H9 (cell line): Measurements from ENCODE around the gene MCF2L2. TPM values are rescaled to one million over a fixed set of nuclear protein-coding genes. Genes with fewer than 3 reads are reported as not detected.

Experiments
- DNase-seq: peaks from one replicate; pipeline ENCODE4 v3.0.0-alpha.2; 2017
- H2AFZ ChIP-seq: one replicate; pipeline ENCODE4 v1.6.1; 2013; ENCODE audit warnings: mild to moderate bottlenecking, low read length, control low read depth, moderate library complexity
- H2AK5ac ChIP-seq: 2 replicates; pipeline ENCODE4 v1.6.1; 2013; ENCODE audit warnings: low read length, control low read depth, mixed read lengths; ENCODE audit not compliant: insufficient read length
- H2BK120ac ChIP-seq: one replicate; pipeline ENCODE4 v1.6.1; 2013; ENCODE audit warnings: low read depth, mild to moderate bottlenecking, low read length, control low read depth, inconsistent platforms; ENCODE audit not compliant: poor library complexity, severe bottlenecking
- H2BK12ac ChIP-seq: 2 replicates; pipeline ENCODE4 v1.6.1; 2013; ENCODE audit warnings: low read length, control low read depth, mixed read lengths, low read depth; ENCODE audit not compliant: insufficient read length
- H2BK15ac ChIP-seq: 2 replicates; pipeline ENCODE4 v1.6.1; 2013; ENCODE audit warnings: low read depth, low read length, control low read depth
- H2BK20ac ChIP-seq: one replicate; pipeline ENCODE4 v1.6.1; 2013; ENCODE audit warnings: low read depth, mild to moderate bottlenecking, low read length, control low read depth, inconsistent platforms; ENCODE audit not compliant: poor library complexity, severe bottlenecking
- H2BK5ac ChIP-seq: 2 replicates; pipeline ENCODE4 v1.6.1; 2013; ENCODE audit warnings: low read length, control low read depth, mixed read lengths; ENCODE audit not compliant: insufficient read length
- H3K14ac ChIP-seq: 2 replicates; pipeline ENCODE4 v1.6.1; 2013; ENCODE audit warnings: low read length, control low read depth; ENCODE audit not compliant: insufficient read depth
- H3K18ac ChIP-seq: 2 replicates; pipeline ENCODE4 v1.6.1; 2013; ENCODE audit warnings: low read depth, mild to moderate bottlenecking, mixed read lengths, low read length, control low read depth; ENCODE audit not compliant: insufficient read length
- H3K23ac ChIP-seq: 2 replicates; pipeline ENCODE4 v1.6.1; 2013; ENCODE audit warnings: low read length, control low read depth, mixed read lengths, low read depth; ENCODE audit not compliant: insufficient read length
- H3K23me2 ChIP-seq: 2 replicates; pipeline ENCODE4 v1.6.1; 2013; ENCODE audit warnings: low read depth, mild to moderate bottlenecking, mixed read lengths, low read length, control low read depth; ENCODE audit not compliant: insufficient read length, poor library complexity, severe bottlenecking
- H3K27ac ChIP-seq: 2 replicates; pipeline ENCODE4 v1.5.1; 2013; ENCODE audit warnings: low read length, control low read depth, mixed read lengths, low read depth; ENCODE audit not compliant: insufficient read length
- H3K27me3 ChIP-seq: 2 replicates; pipeline ENCODE4 v1.6.1; 2013; ENCODE audit warnings: low read length, control low read depth, inconsistent platforms; ENCODE audit not compliant: insufficient read depth
- H3K4ac ChIP-seq: 2 replicates; pipeline ENCODE4 v1.6.1; 2013; ENCODE audit warnings: low read depth, mild to moderate bottlenecking, control low read depth, inconsistent platforms, low read length, moderate library complexity
- H3K4me1 ChIP-seq: 2 replicates; pipeline ENCODE4 v1.6.1; 2013; ENCODE audit warnings: low read length, control low read depth, inconsistent platforms; ENCODE audit not compliant: insufficient read depth
- H3K4me2 ChIP-seq: 2 replicates; pipeline ENCODE4 v1.6.1; 2013; ENCODE audit warnings: low read length, control low read depth, mixed read lengths; ENCODE audit not compliant: insufficient read length, insufficient read depth
- H3K56ac ChIP-seq: 2 replicates; pipeline ENCODE4 v1.6.1; 2013; ENCODE audit warnings: low read depth, mild to moderate bottlenecking, mixed read lengths, low read length, control low read depth; ENCODE audit not compliant: insufficient read length
- H3K79me1 ChIP-seq: 2 replicates; pipeline ENCODE4 v1.6.1; 2013; ENCODE audit warnings: low read depth, mild to moderate bottlenecking, moderate library complexity, low read length, control low read depth, inconsistent platforms; ENCODE audit not compliant: insufficient read depth, poor library complexity, severe bottlenecking
- H3K79me2 ChIP-seq: 2 replicates; pipeline ENCODE4 v1.6.1; 2013; ENCODE audit warnings: low read length, control low read depth, inconsistent platforms; ENCODE audit not compliant: insufficient read depth
- H3K9ac ChIP-seq: 2 replicates; pipeline ENCODE4 v1.6.1; 2013; ENCODE audit warnings: low read length, control low read depth, mixed read lengths; ENCODE audit not compliant: insufficient read length; ENCODE audit errors: extremely low read depth
- H3K9me3 ChIP-seq: one replicate; pipeline ENCODE4 v1.6.1; 2013; ENCODE audit warnings: low read depth, low read length, inconsistent platforms; ENCODE audit not compliant: control insufficient read depth
- H3T11ph ChIP-seq: one replicate; pipeline ENCODE4 v1.6.1; 2013; ENCODE audit warnings: mild to moderate bottlenecking, low read length, control low read depth, inconsistent platforms
- H4K20me1 ChIP-seq: one replicate; pipeline ENCODE4 v1.6.1; 2013; ENCODE audit not compliant: control insufficient read depth, insufficient read length, insufficient read depth
- H4K5ac ChIP-seq: 2 replicates; pipeline ENCODE4 v1.6.1; 2013; ENCODE audit warnings: low read depth, mild to moderate bottlenecking, mixed read lengths, low read length, control low read depth; ENCODE audit not compliant: insufficient read length
- H4K8ac ChIP-seq: replicated peaks from 2 replicates; pipeline ENCODE4 v1.6.1; 2013; ENCODE audit warnings: low read length, control low read depth, mixed read lengths, low read depth; ENCODE audit not compliant: insufficient read length
- H4K91ac ChIP-seq: 2 replicates; pipeline ENCODE4 v1.6.1; 2013; ENCODE audit warnings: low read depth, mild to moderate bottlenecking, moderate library complexity, mixed read lengths, low read length, control low read depth; ENCODE audit not compliant: insufficient read length
- H3K27ac Mint-ChIP-seq, 3 experiments: 2 replicates in 2 of 3; 3 replicates in 1 of 3; pipeline ENCODE4 v1.8.0; 2020 to 2021; ENCODE audit warnings: mixed read lengths in 3 of 3, mild to moderate bottlenecking in 1 of 3, moderate library complexity in 1 of 3
- H3K27me3 Mint-ChIP-seq: 2 replicates; pipeline ENCODE4 v1.8.0; 2021; ENCODE audit warnings: low read depth, mild to moderate bottlenecking, moderate library complexity, mixed read lengths
- H3K36me3 Mint-ChIP-seq, 3 experiments: 2 replicates in 2 of 3; 3 replicates in 1 of 3; pipeline ENCODE4 v1.8.0; 2020 to 2021; ENCODE audit warnings: low read depth in 3 of 3, mixed read lengths in 3 of 3; ENCODE audit not compliant: insufficient read depth in 1 of 3
- H3K4me1 Mint-ChIP-seq, 2 experiments: 2 replicates each; pipeline ENCODE4 v1.8.0; 2020; ENCODE audit warnings: mixed read lengths in 2 of 2
- H3K4me3 Mint-ChIP-seq, 2 experiments: 2 replicates in 1 of 2; 3 replicates in 1 of 2; pipeline ENCODE4 v1.8.0; 2020 to 2021; ENCODE audit warnings: mild to moderate bottlenecking in 2 of 2, mixed read lengths in 2 of 2, moderate library complexity in 1 of 2
- H3K9me3 Mint-ChIP-seq, 2 experiments: 2 replicates in 1 of 2; 3 replicates in 1 of 2; pipeline ENCODE4 v1.8.0; 2020; ENCODE audit warnings: mild to moderate bottlenecking in 2 of 2, mixed read lengths in 2 of 2, moderate library complexity in 1 of 2
- WGBS: extraction: QIAGEN DNeasy Blood & Tissue Kit; methylation state at CpG from one replicate; pipeline ENCODE4 v1.1.7; 2013; ENCODE audit warnings: missing lambda C conversion rate, low lambda C conversion rate, mixed read lengths; ENCODE audit not compliant: insufficient read length; ENCODE audit errors: extremely low coverage; 5-methylcytosine and 5-hydroxymethylcytosine counted together
- total RNA-seq: library from RNA; stranded (reverse); gene quantifications from 2 replicates; pipeline ENCODE4 v1.2.1, GENCODE V29; 2021
- TF ChIP-seq, protein P1 (sequence below): fragments of 200-600 bp; sonication (generic); conservative IDR thresholded peaks from 3 replicates; pipeline ENCODE4 v1.8.0; 2021; ENCODE audit warnings: antibody characterized with exemption, mild to moderate bottlenecking

Gene MCF2L2
- total RNA-seq, 1 experiment from 2014 or later = 6.4 TPM

DNA sequence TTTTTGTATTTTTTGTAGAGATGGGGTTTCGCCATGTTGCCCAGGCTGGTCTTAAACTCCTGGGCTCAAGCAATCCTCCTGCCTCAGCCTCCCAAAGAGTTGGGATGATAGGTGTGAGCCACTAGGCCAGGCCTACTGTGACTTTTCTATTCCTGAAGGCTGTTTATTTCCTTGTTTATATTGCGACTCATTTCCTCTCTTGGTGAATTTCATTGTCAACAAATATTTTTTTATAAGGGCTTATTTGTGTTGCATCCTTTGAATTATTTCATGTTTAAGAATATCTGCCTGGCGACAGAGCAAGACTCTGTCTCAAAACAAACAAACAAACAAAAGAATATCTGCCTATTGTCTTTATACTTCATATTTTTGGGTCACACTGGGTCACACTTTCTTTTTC, 299.7 kb downstream of the MCF2L2 start:
- Histone ChIP-seq H3T11ph (no peak overlapping the region), H2BK5ac (no peak overlapping the region), H2AK5ac (no peak overlapping the region), H3K4ac (no peak overlapping the region), H2BK120ac (no peak overlapping the region), H3K23me2 (no peaks in the 10 kb centered on the region), H3K79me2 (no peaks in the 10 kb centered on the region), H4K20me1 (no peaks in the 10 kb centered on the region), H3K9me3 (no peaks in the 10 kb centered on the region), H2BK20ac (no peak overlapping the region), H3K4me1 (no peaks in the 10 kb centered on the region), H3K4me2 (no peak overlapping the region), H4K91ac (no peak overlapping the region), H4K5ac (no peak overlapping the region), H4K8ac (no peak overlapping the region), H3K23ac (no peak overlapping the region), H3K79me1 (no peaks in the 10 kb centered on the region), H3K56ac (no peak overlapping the region), H3K9ac (no peak overlapping the region), H3K27ac (no peak overlapping the region), H2AFZ (no peak overlapping the region), H3K18ac (no peak overlapping the region), H3K27me3 (no peaks in the 10 kb centered on the region), H2BK12ac (no peak overlapping the region), H2BK15ac (no peak overlapping the region), H3K14ac (no peak overlapping the region)
- Mint-ChIP-seq H3K27ac (no peak overlapping the region), H3K4me1 (peaks cover 7 to 10% of the 10 kb centered on the region in 2 experiments), H3K36me3 (peaks cover 4 to 22% (median 10%) of the 10 kb centered on the region in 3 experiments; a peak in 5 of 7 replicates), H3K4me3 (no peak overlapping the region), H3K9me3 (peaks cover 20 to 24% of the 10 kb centered on the region in 2 experiments), H3K27me3 (no peaks in the 10 kb centered on the region; the same call in 1 of the 2 replicates)
- DNase-seq = no peak
- TF ChIP-seq, protein P1, sequence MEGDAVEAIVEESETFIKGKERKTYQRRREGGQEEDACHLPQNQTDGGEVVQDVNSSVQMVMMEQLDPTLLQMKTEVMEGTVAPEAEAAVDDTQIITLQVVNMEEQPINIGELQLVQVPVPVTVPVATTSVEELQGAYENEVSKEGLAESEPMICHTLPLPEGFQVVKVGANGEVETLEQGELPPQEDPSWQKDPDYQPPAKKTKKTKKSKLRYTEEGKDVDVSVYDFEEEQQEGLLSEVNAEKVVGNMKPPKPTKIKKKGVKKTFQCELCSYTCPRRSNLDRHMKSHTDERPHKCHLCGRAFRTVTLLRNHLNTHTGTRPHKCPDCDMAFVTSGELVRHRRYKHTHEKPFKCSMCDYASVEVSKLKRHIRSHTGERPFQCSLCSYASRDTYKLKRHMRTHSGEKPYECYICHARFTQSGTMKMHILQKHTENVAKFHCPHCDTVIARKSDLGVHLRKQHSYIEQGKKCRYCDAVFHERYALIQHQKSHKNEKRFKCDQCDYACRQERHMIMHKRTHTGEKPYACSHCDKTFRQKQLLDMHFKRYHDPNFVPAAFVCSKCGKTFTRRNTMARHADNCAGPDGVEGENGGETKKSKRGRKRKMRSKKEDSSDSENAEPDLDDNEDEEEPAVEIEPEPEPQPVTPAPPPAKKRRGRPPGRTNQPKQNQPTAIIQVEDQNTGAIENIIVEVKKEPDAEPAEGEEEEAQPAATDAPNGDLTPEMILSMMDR = no peak
- no CpG with 5 or more reads among the region's 3 CpGs for WGBS

Other genes with a start within 250 kb of the MCF2L2 start
- gene B3GNT5, start 175.4 kb downstream of the MCF2L2 start, total RNA-seq = 7.3 and 7.6 TPM in 2 replicates
- gene KLHL6, start 127.1 kb upstream of the MCF2L2 start, total RNA-seq = not detected in 2 replicates
- 17.2 and 17.7 TPM in 2 replicates for gene KLHL24, start 207.0 kb upstream of the MCF2L2 start, total RNA-seq